ENCODE measurements around the gene SH2D3C. TPM values are rescaled to one million over a fixed set of nuclear protein-coding genes. Genes with fewer than 3 reads are reported as not detected.

SH2D3C gene
- total and polyA plus RNA-seq, 8 donors = 21.7 to 41.9 (median 32.6) TPM

DNA sequence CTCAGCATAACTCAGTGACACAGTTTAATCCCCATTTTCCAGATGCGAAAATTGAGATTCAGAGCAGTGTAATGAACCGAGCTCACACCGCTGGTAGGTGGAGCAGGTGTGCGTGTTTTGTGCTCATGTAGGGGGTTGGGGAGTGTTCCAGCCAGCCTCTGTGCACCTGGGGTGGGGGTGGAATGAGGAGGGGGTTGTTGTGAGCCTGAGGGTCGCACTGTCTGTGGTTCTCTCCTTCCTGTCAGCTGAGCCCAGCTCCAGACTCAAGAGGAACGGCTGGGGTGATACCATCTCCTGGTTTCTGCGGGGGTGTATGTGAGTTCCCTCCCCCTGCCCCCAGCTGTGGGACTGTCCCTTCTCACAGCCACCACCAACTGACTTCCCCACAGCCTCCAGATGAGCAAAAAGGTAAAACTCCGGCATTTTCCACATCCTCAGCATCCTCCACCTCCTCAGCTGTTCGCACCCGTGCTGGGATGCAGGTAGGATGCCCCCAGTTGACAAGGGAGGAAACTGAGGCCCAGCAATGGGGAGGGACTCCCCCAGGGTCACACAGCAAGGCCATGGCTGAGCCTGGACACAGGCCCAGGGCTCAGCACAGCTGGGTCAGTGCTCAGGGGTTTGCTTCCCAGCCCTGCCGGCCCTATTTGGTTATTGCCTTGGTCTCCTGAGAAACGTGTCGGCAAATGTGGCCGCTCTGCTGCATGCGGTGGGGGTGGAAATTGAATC, 2.1 kb downstream of the SH2D3C start:
- TF ChIP-seq, protein P1, sequence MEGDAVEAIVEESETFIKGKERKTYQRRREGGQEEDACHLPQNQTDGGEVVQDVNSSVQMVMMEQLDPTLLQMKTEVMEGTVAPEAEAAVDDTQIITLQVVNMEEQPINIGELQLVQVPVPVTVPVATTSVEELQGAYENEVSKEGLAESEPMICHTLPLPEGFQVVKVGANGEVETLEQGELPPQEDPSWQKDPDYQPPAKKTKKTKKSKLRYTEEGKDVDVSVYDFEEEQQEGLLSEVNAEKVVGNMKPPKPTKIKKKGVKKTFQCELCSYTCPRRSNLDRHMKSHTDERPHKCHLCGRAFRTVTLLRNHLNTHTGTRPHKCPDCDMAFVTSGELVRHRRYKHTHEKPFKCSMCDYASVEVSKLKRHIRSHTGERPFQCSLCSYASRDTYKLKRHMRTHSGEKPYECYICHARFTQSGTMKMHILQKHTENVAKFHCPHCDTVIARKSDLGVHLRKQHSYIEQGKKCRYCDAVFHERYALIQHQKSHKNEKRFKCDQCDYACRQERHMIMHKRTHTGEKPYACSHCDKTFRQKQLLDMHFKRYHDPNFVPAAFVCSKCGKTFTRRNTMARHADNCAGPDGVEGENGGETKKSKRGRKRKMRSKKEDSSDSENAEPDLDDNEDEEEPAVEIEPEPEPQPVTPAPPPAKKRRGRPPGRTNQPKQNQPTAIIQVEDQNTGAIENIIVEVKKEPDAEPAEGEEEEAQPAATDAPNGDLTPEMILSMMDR (IDR thresholded peaks at IDR 0.05) = peak in 1 of 2 donors; percentile 8
- ATAC-seq = peak; percentile 22
- peak overlapping the region in 1 of 2 donors; percentile 98 for H3K27ac ChIP-seq
- peaks cover 0 to 75% of the 10 kb centered on the region in 2 donors for H3K4me1 ChIP-seq
- H3K4me3 ChIP-seq = peak overlapping the region; percentile 4 to 49
- intact Hi-C loops (cut with DNase I) = no loop called here
- no peaks in the 10 kb centered on the region for H3K9me3 ChIP-seq
- peak in 1 of 4 donors; percentile 71 for DNase-seq
- peaks cover 0 to 21% of the 10 kb centered on the region in 2 donors for H3K36me3 ChIP-seq
- no peaks in the 10 kb centered on the region for H3K27me3 ChIP-seq

DNA sequence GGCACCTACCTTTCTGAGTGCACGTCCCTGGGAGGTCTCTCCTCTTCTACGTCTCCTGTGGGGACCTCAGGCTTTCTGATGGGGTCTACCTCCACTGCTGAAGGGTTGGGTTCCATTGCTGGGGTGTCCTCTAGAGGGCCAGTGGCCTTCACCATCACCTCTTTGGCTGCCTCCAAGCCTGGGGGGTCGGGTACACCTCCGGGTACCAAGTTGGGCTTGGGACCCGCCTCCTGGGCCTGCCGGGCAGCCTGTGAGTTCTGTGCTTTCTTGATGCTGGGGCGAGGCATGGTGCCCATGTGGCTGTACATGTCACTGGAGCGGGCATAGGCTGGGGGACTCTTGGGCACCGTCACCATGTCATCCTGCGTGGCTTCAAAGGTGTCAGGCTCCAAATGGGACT, 4.5 kb downstream of the SH2D3C start:
- Histone ChIP-seq H3K36me3 (peaks cover 0 to 21% of the 10 kb centered on the region in 2 donors), H3K27ac (no peak overlapping the region), H3K27me3 (no peaks in the 10 kb centered on the region), H3K4me1 (peaks cover 4 to 73% of the 10 kb centered on the region in 2 donors), H3K4me3 (no peak overlapping the region), H3K9me3 (no peaks in the 10 kb centered on the region)
- intact Hi-C loops (cut with DNase I) = no loop called here
- TF ChIP-seq, protein P1 (IDR thresholded peaks at IDR 0.05) = no peak
- ATAC-seq (no peak), DNase-seq (peak in 1 of 4 donors; percentile 51)

DNA sequence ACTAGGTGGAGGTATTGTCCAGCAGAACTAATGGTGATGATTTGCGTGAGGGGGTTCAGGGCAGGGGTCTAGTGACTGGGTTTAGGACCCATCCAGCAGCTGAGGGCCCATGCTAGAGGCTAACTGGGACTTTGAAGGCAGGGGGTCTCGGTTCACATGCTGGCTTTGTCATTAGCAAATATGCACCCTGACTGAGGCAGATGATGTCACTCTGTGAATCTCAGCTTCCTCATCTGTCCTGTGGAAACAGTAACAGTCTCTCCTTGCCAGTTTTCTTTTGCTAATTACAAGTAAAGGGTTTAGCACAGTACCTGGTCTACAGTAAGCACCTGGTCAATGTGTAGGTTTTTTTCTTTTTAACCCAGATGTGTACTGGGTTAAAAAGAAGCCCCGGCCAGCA, 5.2 kb downstream of the SH2D3C start:
- TF ChIP-seq, protein P1 (IDR thresholded peaks at IDR 0.05) = no peak
- no peak for ATAC-seq
- intact Hi-C loops (cut with DNase I) = no loop called here

DNA sequence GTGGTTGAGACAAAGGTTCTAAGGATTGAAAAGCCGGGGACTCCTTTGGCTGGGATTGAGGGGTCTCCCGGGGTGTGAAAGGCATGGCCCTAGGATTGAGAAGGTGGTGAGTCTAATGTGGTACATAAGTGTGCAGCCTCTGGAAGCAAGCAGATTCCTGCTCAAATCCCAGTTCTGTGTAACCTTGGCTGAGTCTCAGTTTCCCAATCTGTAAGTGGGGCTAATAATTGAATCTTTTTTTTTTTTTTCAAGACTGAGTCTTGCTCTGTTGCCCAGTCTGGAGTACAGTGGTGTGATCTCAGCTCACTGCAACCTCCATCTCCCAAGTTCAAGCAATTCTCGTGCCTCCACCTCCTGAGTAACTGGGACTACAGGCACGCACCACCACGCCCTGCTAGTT, 5.9 kb downstream of the SH2D3C start:
- Histone ChIP-seq H3K4me1 (peaks cover 10 to 76% of the 10 kb centered on the region in 2 donors), H3K27ac (no peak overlapping the region), H3K36me3 (peaks cover 0 to 21% of the 10 kb centered on the region in 2 donors), H3K4me3 (no peak overlapping the region), H3K9me3 (no peaks in the 10 kb centered on the region), H3K27me3 (no peaks in the 10 kb centered on the region)
- TF ChIP-seq, protein P1 (IDR thresholded peaks at IDR 0.05) = no peak
- DNase-seq = no peak
- intact Hi-C loops (cut with DNase I) = no loop called here
- no peak for ATAC-seq

More for the DNA sequence above, 5.2 kb downstream of the SH2D3C start:
- Histone ChIP-seq H3K4me3 (no peak overlapping the region), H3K36me3 (peaks cover 0 to 21% of the 10 kb centered on the region in 2 donors), H3K27ac (no peak overlapping the region), H3K27me3 (no peaks in the 10 kb centered on the region), H3K9me3 (no peaks in the 10 kb centered on the region), H3K4me1 (peaks cover 7 to 73% of the 10 kb centered on the region in 2 donors)
- DNase-seq = no peak

DNA sequence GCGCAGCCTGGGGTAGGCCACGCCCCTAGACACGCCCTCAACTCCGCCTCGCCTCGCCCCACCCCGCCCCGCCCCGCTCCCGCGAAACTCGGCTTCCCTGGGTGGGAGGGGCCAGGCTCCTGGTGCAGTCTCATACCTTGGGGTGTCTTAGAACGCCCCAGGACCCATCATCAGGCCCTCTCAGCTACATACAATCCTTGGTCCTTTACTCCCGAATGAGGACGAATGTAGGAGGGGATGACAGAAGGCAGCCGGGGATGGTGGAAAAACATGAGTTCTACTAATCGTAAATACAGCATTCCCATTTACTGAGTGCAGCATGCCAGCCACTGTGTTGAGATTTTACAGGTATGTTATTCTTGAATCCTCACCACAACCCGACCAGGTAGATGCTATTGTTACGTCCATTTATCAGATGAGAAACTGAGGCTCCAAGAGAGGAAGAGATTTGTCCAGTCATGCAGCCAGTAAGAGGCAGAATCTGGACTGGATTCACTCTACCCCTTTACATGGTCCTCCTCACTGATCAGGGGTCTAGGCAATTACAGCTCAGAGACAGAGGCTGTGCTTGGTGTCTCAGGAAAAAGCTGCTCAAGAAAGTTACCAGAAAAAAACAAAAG, 6.8 kb downstream of the SH2D3C start:
- TF ChIP-seq, protein P1 (IDR thresholded peaks at IDR 0.05) = no peak
- no peak for ATAC-seq
- H3K27ac ChIP-seq = peak overlapping the region in 1 of 2 donors; percentile 70
- no peak for DNase-seq
- H3K27me3 ChIP-seq = no peaks in the 10 kb centered on the region
- no peaks in the 10 kb centered on the region for H3K9me3 ChIP-seq
- intact Hi-C loops (cut with DNase I) = no loop called here
- H3K36me3 ChIP-seq = peaks cover 0 to 25% of the 10 kb centered on the region in 2 donors
- H3K4me1 ChIP-seq = peaks cover 12 to 79% of the 10 kb centered on the region in 2 donors
- peak overlapping the region in 1 of 2 donors; percentile 74 for H3K4me3 ChIP-seq

Measured in left lung (tissue), 10 donors.